Measurements from ENCODE around the gene TNFRSF13B. TPM values are rescaled to one million over a fixed set of nuclear protein-coding genes. Genes with fewer than 3 reads are reported as not detected.
A peak's percentile ranks its signal among the peaks of the same experiment; 100 is the strongest.

Gene TNFRSF13B
- total and polyA plus RNA-seq, 4 donors = not detected

DNA sequence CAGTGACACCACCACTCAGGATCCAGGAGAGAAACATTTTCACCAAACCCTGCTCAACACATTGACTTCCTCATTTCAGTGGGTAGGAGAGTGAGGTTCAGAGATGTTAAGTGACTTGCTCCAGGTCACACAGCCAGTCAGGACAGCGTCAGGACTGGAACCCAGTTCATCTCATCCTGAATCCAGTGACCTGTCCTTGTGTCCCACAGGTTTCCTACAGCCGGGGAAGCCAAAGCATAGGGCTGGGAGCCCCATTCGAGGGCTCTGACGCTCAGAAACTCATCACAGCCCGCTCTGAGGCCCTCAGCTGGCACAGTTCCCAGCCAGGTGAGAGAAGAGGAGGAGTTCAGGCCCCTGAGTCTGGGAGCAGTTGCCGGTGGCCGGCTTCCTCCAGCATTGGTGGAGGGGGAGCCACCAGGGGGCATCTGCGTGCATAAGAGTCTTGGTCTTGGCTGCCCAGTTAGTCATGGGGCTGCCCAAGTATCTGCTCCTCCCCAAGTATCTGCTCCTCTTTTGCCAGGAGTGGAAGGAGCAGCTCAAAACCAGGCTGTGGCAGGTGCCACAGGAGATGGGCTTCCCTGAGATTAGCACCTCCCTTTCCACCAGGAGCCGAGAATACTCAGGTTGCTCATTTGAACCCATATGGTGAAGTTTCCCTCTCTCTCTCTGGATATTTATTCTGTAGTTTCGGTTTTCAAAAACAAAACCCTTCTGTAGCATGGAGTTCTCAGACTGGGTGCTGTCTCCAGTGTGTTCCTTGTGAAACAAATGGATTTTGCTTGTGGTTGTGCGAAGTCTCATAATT is 56.0 kb downstream of the TNFRSF13B start:
- no peak for DNase-seq (ENCODE audit: low read depth in 4 of 6, low spot score in 6 of 6)
- H3K4me1 ChIP-seq (ENCODE audit: control insufficient read depth, insufficient read depth, low read length) = peaks cover 25% of the 10 kb centered on the region

DNA sequence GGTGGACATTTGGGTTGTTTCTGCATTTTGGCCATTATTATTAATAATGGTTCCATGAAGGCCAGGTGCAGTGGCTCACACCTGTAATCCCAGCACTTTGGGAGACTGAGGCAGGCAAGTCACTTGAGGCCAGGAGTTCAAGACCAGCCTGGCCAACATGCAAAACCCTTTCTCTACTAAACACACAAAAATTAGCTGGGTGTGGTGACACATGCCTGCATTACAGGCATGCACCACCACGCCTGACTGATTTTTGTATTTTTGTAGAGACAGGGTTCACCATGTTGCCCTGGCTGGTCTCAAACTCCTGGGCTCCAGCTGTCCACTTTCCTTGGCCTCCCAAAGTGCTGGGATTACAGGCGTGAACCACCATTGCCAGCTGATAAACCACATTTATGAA is 58.5 kb downstream of the TNFRSF13B start:
- no peak overlapping the region for H3K4me3 ChIP-seq (ENCODE audit: low read depth, low read length)
- WGBS (ENCODE audit: insufficient coverage) = 95% methylated on average over 2 of the region's 2 CpGs
- no peaks in the 10 kb centered on the region for H3K9me3 ChIP-seq (ENCODE audit: control insufficient read depth, insufficient read depth, low read length)
- H3K36me3 ChIP-seq (ENCODE audit: control insufficient read depth, insufficient read depth, low read length) = no peaks in the 10 kb centered on the region
- no peak for DNase-seq (ENCODE audit: low read depth in 4 of 6, low spot score in 6 of 6)
- H3K27me3 ChIP-seq (ENCODE audit: control insufficient read depth, insufficient read depth, low read length) = no peaks in the 10 kb centered on the region
- peaks cover 22% of the 10 kb centered on the region for H3K4me1 ChIP-seq (ENCODE audit: control insufficient read depth, insufficient read depth, low read length)
- no peak overlapping the region for H3K27ac ChIP-seq (ENCODE audit: low read depth, low read length)

More for the DNA sequence above, 56.0 kb downstream of the TNFRSF13B start:
- Histone ChIP-seq H3K27ac (ENCODE audit: low read depth, low read length) (no peak overlapping the region), H3K36me3 (ENCODE audit: control insufficient read depth, insufficient read depth, low read length) (no peaks in the 10 kb centered on the region), H3K9me3 (ENCODE audit: control insufficient read depth, insufficient read depth, low read length) (no peaks in the 10 kb centered on the region), H3K27me3 (ENCODE audit: control insufficient read depth, insufficient read depth, low read length) (no peaks in the 10 kb centered on the region), H3K4me3 (ENCODE audit: low read depth, low read length) (no peak overlapping the region)
- WGBS (ENCODE audit: insufficient coverage) = 65% methylated on average over 9 of the region's 11 CpGs

DNA sequence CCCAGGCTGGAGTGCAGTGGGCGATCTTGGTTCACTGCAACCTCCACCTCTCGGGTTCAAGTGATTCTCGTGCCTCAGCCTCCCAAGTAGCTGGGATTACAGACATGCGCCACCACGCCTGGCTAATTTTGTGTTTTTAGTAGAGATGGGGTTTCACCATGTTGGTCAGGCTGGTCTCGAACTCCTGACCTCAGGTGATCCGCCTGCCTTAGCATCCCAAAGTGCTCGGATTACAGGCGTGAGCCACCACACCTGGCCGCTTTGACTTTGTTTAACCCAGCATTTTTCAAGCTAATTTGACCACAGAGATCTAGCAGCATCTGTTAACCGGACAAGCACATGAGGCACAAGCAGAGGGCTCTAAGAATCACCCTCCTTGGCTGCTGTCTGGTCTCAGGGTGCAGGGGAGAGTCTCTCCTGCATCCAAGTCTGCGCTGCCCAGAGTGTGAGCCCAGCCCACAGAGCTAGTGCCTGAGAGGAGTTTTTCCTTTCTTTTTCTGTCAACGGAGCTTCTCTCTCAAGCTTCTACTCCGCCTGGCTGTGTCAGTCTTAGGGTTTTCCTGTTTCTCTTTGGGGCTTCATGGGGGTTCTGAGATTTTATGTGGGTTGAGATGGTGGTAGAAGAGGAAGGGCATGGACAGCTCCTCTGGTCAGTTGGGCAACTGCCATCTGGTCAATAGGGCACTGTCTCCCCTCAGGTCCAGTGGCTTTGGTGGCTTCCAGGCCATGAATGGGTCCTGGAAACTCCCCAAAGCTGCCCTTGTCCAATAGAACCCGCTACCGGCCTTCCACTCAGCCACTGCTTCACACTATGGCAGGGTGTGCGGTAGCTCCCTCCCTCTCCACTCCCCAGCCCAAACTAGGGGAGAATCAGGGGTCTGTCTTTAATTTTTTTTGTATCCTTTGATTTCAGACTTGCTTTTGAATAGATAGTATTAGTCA is 59.6 kb downstream of the TNFRSF13B start:
- no peaks in the 10 kb centered on the region for H3K36me3 ChIP-seq (ENCODE audit: control insufficient read depth, insufficient read depth, low read length)
- H3K27me3 ChIP-seq (ENCODE audit: control insufficient read depth, insufficient read depth, low read length) = no peaks in the 10 kb centered on the region
- H3K27ac ChIP-seq (ENCODE audit: low read depth, low read length) = no peak overlapping the region
- H3K9me3 ChIP-seq (ENCODE audit: control insufficient read depth, insufficient read depth, low read length) = no peaks in the 10 kb centered on the region
- DNase-seq (ENCODE audit: low read depth in 4 of 6, low spot score in 6 of 6) = no peak
- H3K4me3 ChIP-seq (ENCODE audit: low read depth, low read length) = no peak overlapping the region
- 84% methylated on average over 10 of the region's 17 CpGs for WGBS (ENCODE audit: insufficient coverage)
- peaks cover 22% of the 10 kb centered on the region for H3K4me1 ChIP-seq (ENCODE audit: control insufficient read depth, insufficient read depth, low read length)

DNA sequence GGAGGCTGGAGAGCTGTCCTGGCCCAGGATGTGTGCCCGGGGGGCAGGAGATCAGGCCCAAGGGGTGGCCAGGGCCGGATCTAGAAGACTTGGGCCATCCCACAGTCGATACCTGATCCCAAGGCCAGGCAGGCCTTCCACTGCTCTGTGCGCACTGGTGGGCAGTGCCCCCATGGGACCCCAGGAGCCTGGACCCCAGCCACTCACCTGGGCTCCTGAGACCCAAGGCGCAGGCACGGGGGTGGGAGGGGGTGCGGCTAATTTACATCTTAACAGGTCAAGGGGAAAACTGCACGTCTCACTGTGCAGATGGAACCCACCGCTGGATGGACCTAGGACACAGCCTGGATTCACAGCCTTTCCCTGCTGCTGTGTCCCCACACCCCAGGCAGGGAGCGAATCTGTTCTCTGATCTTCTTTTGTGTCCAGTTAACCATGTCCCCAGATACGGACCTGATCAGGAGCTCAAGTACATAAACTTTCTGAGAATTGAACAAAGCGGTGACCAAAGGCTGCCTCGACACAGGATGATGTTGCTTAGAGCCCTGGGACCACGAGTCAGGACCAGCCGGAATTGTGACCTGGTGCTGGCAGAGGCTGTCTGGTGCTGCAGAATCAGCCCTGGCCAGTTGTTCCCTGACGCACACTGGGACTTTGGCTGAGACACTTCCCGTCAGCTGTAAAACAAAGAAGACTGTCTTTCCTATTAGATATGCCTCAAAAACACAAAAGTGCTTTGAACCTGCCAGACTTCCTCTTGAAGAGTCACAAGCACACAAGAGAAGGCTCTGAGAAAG is 60.6 kb downstream of the TNFRSF13B start:
- H3K4me1 ChIP-seq (ENCODE audit: control insufficient read depth, insufficient read depth, low read length) = peaks cover 22% of the 10 kb centered on the region
- DNase-seq (ENCODE audit: low read depth in 4 of 6, low spot score in 6 of 6) = peak; percentile 10 to 62 (median 27)
- WGBS (ENCODE audit: insufficient coverage) = 59% methylated on average over 17 of the region's 17 CpGs

GRCh38 chr17:16910341-16910740 is 61.6 kb downstream of the TNFRSF13B start:
- Histone ChIP-seq H3K27me3 (ENCODE audit: control insufficient read depth, insufficient read depth, low read length) (no peaks in the 10 kb centered on the region), H3K9me3 (ENCODE audit: control insufficient read depth, insufficient read depth, low read length) (no peaks in the 10 kb centered on the region), H3K27ac (ENCODE audit: low read depth, low read length) (no peak overlapping the region), H3K36me3 (ENCODE audit: control insufficient read depth, insufficient read depth, low read length) (no peaks in the 10 kb centered on the region), H3K4me3 (ENCODE audit: low read depth, low read length) (no peak overlapping the region), H3K4me1 (ENCODE audit: control insufficient read depth, insufficient read depth, low read length) (peaks cover 22% of the 10 kb centered on the region)
- no peak for DNase-seq (ENCODE audit: low read depth in 4 of 6, low spot score in 6 of 6)
- WGBS (ENCODE audit: insufficient coverage) = 88% methylated on average over 8 of the region's 8 CpGs

More for the DNA sequence above, 60.6 kb downstream of the TNFRSF13B start:
- no peaks in the 10 kb centered on the region for H3K9me3 ChIP-seq (ENCODE audit: control insufficient read depth, insufficient read depth, low read length)
- H3K27ac ChIP-seq (ENCODE audit: low read depth, low read length) = peak overlapping the region; percentile 75
- H3K27me3 ChIP-seq (ENCODE audit: control insufficient read depth, insufficient read depth, low read length) = no peaks in the 10 kb centered on the region
- no peaks in the 10 kb centered on the region for H3K36me3 ChIP-seq (ENCODE audit: control insufficient read depth, insufficient read depth, low read length)
- H3K4me3 ChIP-seq (ENCODE audit: low read depth, low read length) = no peak overlapping the region

- Histone ChIP-seq H3K27me3 (ENCODE audit: control insufficient read depth, insufficient read depth, low read length) (no peaks in the 10 kb centered on the region), H3K27ac (ENCODE audit: low read depth, low read length) (no peak overlapping the region), H3K4me3 (ENCODE audit: low read depth, low read length) (no peak overlapping the region), H3K9me3 (ENCODE audit: control insufficient read depth, insufficient read depth, low read length) (no peaks in the 10 kb centered on the region), H3K36me3 (ENCODE audit: control insufficient read depth, insufficient read depth, low read length) (no peaks in the 10 kb centered on the region), H3K4me1 (ENCODE audit: control insufficient read depth, insufficient read depth, low read length) (peaks cover 22% of the 10 kb centered on the region)
- WGBS (ENCODE audit: insufficient coverage) = 54% methylated on average over 5 of the region's 13 CpGs
- DNase-seq (ENCODE audit: low read depth in 4 of 6, low spot score in 6 of 6) = peak in 1 of 6 donors; percentile 28
Observed at GRCh38 chr17:16909472-16910246, 62.3 kb downstream of the TNFRSF13B start.

DNA sequence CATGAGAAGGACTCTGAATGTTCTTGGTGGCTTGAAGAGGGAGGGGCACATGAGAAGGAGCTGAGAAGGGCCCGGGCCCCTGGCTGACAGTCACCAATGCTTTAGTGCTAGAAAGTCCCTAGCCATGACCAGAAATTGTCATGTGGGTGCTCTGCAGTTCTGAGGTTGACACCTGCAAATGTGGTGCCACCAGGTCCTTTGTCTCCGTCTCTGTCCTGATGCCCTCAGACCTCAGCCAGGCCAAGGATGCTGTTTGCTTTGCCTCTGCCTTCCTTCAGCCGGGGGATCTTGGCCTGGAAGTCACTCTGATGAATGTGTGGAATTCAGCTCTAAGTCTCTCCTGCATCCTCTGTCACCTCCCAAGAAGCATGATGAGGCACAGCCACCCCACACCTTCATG is 63.6 kb downstream of the TNFRSF13B start:
- Histone ChIP-seq H3K4me3 (ENCODE audit: low read depth, low read length) (no peak overlapping the region), H3K36me3 (ENCODE audit: control insufficient read depth, insufficient read depth, low read length) (no peaks in the 10 kb centered on the region), H3K9me3 (ENCODE audit: control insufficient read depth, insufficient read depth, low read length) (no peaks in the 10 kb centered on the region), H3K4me1 (ENCODE audit: control insufficient read depth, insufficient read depth, low read length) (peaks cover 22% of the 10 kb centered on the region), H3K27me3 (ENCODE audit: control insufficient read depth, insufficient read depth, low read length) (no peaks in the 10 kb centered on the region), H3K27ac (ENCODE audit: low read depth, low read length) (no peak overlapping the region)
- no peak for DNase-seq (ENCODE audit: low read depth in 4 of 6, low spot score in 6 of 6)
- 100% methylated on average over 2 of the region's 3 CpGs for WGBS (ENCODE audit: insufficient coverage)

DNA sequence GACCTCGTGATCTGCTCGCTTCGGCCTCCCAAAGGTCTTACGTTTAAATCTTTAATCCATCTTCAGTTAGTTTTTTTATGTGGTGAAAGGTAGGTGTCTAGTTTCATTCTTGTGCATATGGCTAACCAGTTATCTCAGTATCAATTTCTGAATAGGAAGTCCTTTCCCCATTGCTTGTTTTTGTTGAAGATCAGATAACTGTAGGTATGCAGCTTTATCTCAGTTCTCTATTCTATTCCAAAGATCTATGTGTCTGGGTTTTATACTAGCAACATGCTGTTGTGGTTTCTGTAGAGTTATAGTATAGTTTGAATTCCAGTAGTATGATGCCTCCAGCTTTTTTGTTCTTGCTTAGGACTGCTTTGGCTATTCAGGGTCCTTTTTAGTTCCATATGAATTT is 65.2 kb downstream of the TNFRSF13B start:
- Histone ChIP-seq H3K27me3 (ENCODE audit: control insufficient read depth, insufficient read depth, low read length) (no peaks in the 10 kb centered on the region), H3K9me3 (ENCODE audit: control insufficient read depth, insufficient read depth, low read length) (no peaks in the 10 kb centered on the region), H3K27ac (ENCODE audit: low read depth, low read length) (no peak overlapping the region), H3K36me3 (ENCODE audit: control insufficient read depth, insufficient read depth, low read length) (no peaks in the 10 kb centered on the region), H3K4me1 (ENCODE audit: control insufficient read depth, insufficient read depth, low read length) (peaks cover 11% of the 10 kb centered on the region), H3K4me3 (ENCODE audit: low read depth, low read length) (no peak overlapping the region)
- WGBS (ENCODE audit: insufficient coverage) = 83% methylated on average over 3 of the region's 4 CpGs
- DNase-seq (ENCODE audit: low read depth in 4 of 6, low spot score in 6 of 6) = no peak

Measured in spinal cord (tissue), 10 donors.